Activated CD8-positive, alpha-beta memory T cell treated with anti-CD3 and anti-CD28 coated beads, Interleukin-2, amount 10 ng/mL, durations not matched to agents 7 days and 5 days (primary cell): Measurements from ENCODE around the gene TAS2R41. TPM values are rescaled to one million over a fixed set of nuclear protein-coding genes. Genes with fewer than 3 reads are reported as not detected.
"Not testable (repeated sequence)": the region's sequence is repeated elsewhere in the genome, so short reads cannot be mapped to it uniquely, and the experiment has no call there.

Experiments used
- ATAC-seq: fragments of 150-1000 bp; cut with Tn5 transposase; one replicate; pipeline ENCODE4 v1.10.0; 2021; ENCODE audit warnings: moderate library complexity
- CTCF ChIA-PET: fragments of 350-600 bp; sonication (Branson Sonifier 250); formaldehyde crosslinking; loops from one replicate; lab custom pipeline; 2021; ENCODE audit warnings: antibody characterized with exemption; lab: Charles Lee
- DNase-seq: peaks from one replicate; pipeline ENCODE4 v3.0.0-alpha.2; 2020
- H3K27ac Mint-ChIP-seq: one replicate; pipeline ENCODE4 v1.8.0; 2021; ENCODE audit warnings: mild to moderate bottlenecking, mixed read lengths
- H3K27me3 Mint-ChIP-seq: one replicate; pipeline ENCODE4 v1.8.0; 2021; ENCODE audit warnings: mixed read lengths
- H3K36me3 Mint-ChIP-seq: one replicate; pipeline ENCODE4 v1.8.0; 2021; ENCODE audit warnings: mild to moderate bottlenecking, mixed read lengths
- H3K4me1 Mint-ChIP-seq: one replicate; pipeline ENCODE4 v1.8.0; 2021; ENCODE audit warnings: mixed read lengths
- H3K4me3 Mint-ChIP-seq: one replicate; pipeline ENCODE4 v1.8.0; 2021; ENCODE audit warnings: mild to moderate bottlenecking, moderate library complexity, mixed read lengths
- H3K9me3 Mint-ChIP-seq: one replicate; pipeline ENCODE4 v1.8.0; 2022; ENCODE audit warnings: low read depth, mixed read lengths
- total RNA-seq, 2 experiments: library from RNA; stranded (reverse); gene quantifications; one replicate each; pipeline ENCODE4 v1.2.3, GENCODE V29; 2021

TAS2R41 gene
- total RNA-seq, 2 experiments from 2014 or later, result not detected

GRCh38 chr7:143462045-143462444 lies 15.6 kb upstream of the TAS2R41 start:
- no peak for DNase-seq
- Mint-ChIP-seq H3K36me3 (no peaks in the 10 kb centered on the region), H3K9me3 (no peaks in the 10 kb centered on the region), H3K4me3 (no peak overlapping the region), H3K4me1 (no peaks in the 10 kb centered on the region), H3K27ac (no peak overlapping the region), H3K27me3 (no peaks in the 10 kb centered on the region)
- CTCF ChIA-PET, result interaction anchor here (0.9 to 1.1 kb wide), 2 partner anchors 247 to 514 kb away, joined by 3 read pairs; no protein-coding TSS in a partner anchor
- ATAC-seq, result no peak

- CTCF ChIA-PET, result no interaction called here
- Mint-ChIP-seq H3K27ac (no peak overlapping the region), H3K36me3 (no peaks in the 10 kb centered on the region), H3K4me3 (no peak overlapping the region), H3K4me1 (no peaks in the 10 kb centered on the region), H3K9me3 (no peaks in the 10 kb centered on the region), H3K27me3 (no peaks in the 10 kb centered on the region)
- ATAC-seq, result no peak
- DNase-seq, result no peak
These were observed 14.1 kb upstream of the TAS2R41 start for GRCh38 chr7:143463556-143463955.

- no peaks in the 10 kb centered on the region for H3K36me3 Mint-ChIP-seq
- no peak overlapping the region for H3K4me3 Mint-ChIP-seq
- ATAC-seq, result no peak
- CTCF ChIA-PET, result no interaction called here
- no peak for DNase-seq
- no peaks in the 10 kb centered on the region for H3K9me3 Mint-ChIP-seq
- no peaks in the 10 kb centered on the region for H3K27me3 Mint-ChIP-seq
- H3K27ac Mint-ChIP-seq, result no peak overlapping the region
- H3K4me1 Mint-ChIP-seq, result no peaks in the 10 kb centered on the region
These were observed 13.7 kb upstream of the TAS2R41 start for GRCh38 chr7:143463957-143464356.

DNA sequence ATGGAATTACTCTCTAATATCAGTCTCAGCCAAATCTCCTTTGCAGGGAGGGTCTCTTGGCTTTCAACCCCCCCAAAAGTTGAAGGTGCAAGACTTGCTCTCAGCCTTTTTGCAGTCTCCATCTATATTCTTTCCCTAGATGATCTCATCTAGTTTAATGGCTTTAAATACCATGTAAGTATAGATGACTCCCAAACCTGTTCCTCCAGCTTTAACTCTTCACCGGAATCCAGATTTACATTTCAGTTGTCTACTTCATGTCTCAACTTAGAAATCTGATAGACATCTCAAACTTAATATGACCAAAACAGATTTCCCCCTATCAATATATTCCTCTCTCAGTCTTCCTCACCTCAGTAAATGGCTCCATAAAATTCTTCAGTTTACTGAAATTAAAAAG lies 9.9 kb upstream of the TAS2R41 start:
- Mint-ChIP-seq H3K27ac (no peak overlapping the region), H3K36me3 (no peaks in the 10 kb centered on the region), H3K4me3 (no peak overlapping the region), H3K9me3 (no peaks in the 10 kb centered on the region), H3K4me1 (no peaks in the 10 kb centered on the region), H3K27me3 (peaks cover 2% of the 10 kb centered on the region)
- DNase-seq, result no peak
- CTCF ChIA-PET, result no interaction called here
- ATAC-seq, result no peak

- CTCF ChIA-PET, result interaction anchor here (0.9 to 1.7 kb wide), 3 partner anchors 8 to 55 kb away, joined by 3 to 4 read pairs (median 3); no protein-coding TSS in a partner anchor
- not testable (repeated sequence) for DNase-seq, H3K36me3 Mint-ChIP-seq, H3K9me3 Mint-ChIP-seq, H3K4me1 Mint-ChIP-seq, H3K27ac Mint-ChIP-seq, H3K27me3 Mint-ChIP-seq, H3K4me3 Mint-ChIP-seq, ATAC-seq
These were observed 5.5 kb upstream of the TAS2R41 start for GRCh38 chr7:143472071-143472689.

- Mint-ChIP-seq H3K9me3 (no peaks in the 10 kb centered on the region), H3K36me3 (no peaks in the 10 kb centered on the region), H3K4me1 (peaks cover 3% of the 10 kb centered on the region), H3K4me3 (no peak overlapping the region), H3K27ac (no peak overlapping the region), H3K27me3 (peaks cover 4% of the 10 kb centered on the region)
- CTCF ChIA-PET, result interaction anchor here (1.2 kb wide), 1 partner anchor 8 kb away, joined by 3 read pairs; no protein-coding TSS in a partner anchor
- ATAC-seq (no peak), DNase-seq (no peak)
These were observed 1.5 kb downstream of the TAS2R41 start for GRCh38 chr7:143479055-143479766.

GRCh38 chr7:143480501-143480900 lies 2.8 kb downstream of the TAS2R41 start:
- DNase-seq (no peak), ATAC-seq (no peak)
- Mint-ChIP-seq H3K27me3 (no peaks in the 10 kb centered on the region), H3K4me1 (peaks cover 3% of the 10 kb centered on the region), H3K4me3 (no peak overlapping the region), H3K9me3 (no peaks in the 10 kb centered on the region), H3K36me3 (no peaks in the 10 kb centered on the region), H3K27ac (no peak overlapping the region)
- CTCF ChIA-PET, result interaction anchor here (1.2 kb wide), 1 partner anchor 9 kb away, joined by 3 read pairs; no protein-coding TSS in a partner anchor

DNA sequence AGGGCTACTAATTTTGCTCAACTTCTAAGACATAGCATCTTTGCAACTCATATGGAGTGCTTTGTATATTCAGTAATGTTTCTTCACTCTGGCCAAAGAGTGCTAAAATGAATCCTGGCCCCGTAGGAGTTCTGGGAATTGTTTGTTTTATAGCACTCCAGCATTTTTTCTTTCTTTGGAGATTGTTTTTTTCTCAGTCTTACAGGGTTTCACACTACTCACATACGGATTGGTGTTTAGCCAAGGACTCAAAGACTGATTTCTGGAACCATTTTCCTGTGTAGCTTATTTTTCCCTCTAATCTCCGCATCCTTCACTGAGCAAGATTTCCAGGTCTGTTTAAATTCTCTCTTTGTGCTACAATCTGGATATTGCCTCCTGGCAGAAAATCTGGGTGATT lies 6.4 kb downstream of the TAS2R41 start:
- no peak for ATAC-seq
- Mint-ChIP-seq H3K4me1 (no peaks in the 10 kb centered on the region), H3K27ac (no peak overlapping the region), H3K27me3 (no peaks in the 10 kb centered on the region), H3K9me3 (no peaks in the 10 kb centered on the region), H3K36me3 (no peaks in the 10 kb centered on the region), H3K4me3 (no peak overlapping the region)
- no peak for DNase-seq
- CTCF ChIA-PET, result no interaction called here

GRCh38 chr7:143485094-143485493 lies 7.4 kb downstream of the TAS2R41 start:
- Mint-ChIP-seq H3K4me3 (no peak overlapping the region), H3K27me3 (no peaks in the 10 kb centered on the region), H3K36me3 (no peaks in the 10 kb centered on the region), H3K9me3 (no peaks in the 10 kb centered on the region), H3K27ac (no peak overlapping the region), H3K4me1 (no peaks in the 10 kb centered on the region)
- DNase-seq (no peak), ATAC-seq (no peak)
- CTCF ChIA-PET, result no interaction called here

- Mint-ChIP-seq H3K9me3 (no peaks in the 10 kb centered on the region), H3K4me1 (no peaks in the 10 kb centered on the region), H3K27ac (no peak overlapping the region), H3K27me3 (no peaks in the 10 kb centered on the region), H3K4me3 (no peak overlapping the region), H3K36me3 (no peaks in the 10 kb centered on the region)
- CTCF ChIA-PET, result no interaction called here
- no peak for ATAC-seq
- DNase-seq, result no peak
These were observed 7.8 kb downstream of the TAS2R41 start for GRCh38 chr7:143485500-143485899.

DNA sequence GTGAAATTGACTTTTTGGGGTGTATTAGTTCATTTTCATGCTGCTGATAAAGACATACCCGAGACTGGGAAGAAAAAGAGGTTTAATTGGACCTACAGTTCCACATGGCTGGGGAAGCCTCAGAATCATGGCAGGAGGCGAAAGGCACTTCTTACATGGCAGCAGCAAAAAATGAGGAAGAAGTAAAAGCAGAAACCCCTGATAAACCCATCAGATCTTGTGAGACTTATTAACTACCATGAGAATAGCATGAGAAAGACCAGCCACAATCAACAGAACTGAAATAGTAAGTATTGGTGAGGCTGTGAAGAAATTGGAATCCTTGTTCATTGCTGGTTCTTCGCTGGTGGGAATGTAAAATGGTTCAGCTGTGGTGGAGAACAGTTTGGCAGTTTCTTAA lies 8.6 kb downstream of the TAS2R41 start:
- H3K27me3 Mint-ChIP-seq, H3K36me3 Mint-ChIP-seq, H3K9me3 Mint-ChIP-seq, ATAC-seq, H3K27ac Mint-ChIP-seq, H3K4me3 Mint-ChIP-seq, H3K4me1 Mint-ChIP-seq, DNase-seq: not testable (repeated sequence)
- CTCF ChIA-PET, result interaction anchor here (1.6 kb wide), 1 partner anchor 15 kb away, joined by 4 read pairs; no protein-coding TSS in a partner anchor

- CTCF ChIA-PET, result interaction anchor here (1.6 kb wide), 1 partner anchor 16 kb away, joined by 4 read pairs; no protein-coding TSS in a partner anchor
- Mint-ChIP-seq H3K4me1 (peaks cover 3% of the 10 kb centered on the region), H3K9me3 (no peaks in the 10 kb centered on the region), H3K27ac (no peak overlapping the region), H3K4me3 (no peak overlapping the region), H3K36me3 (no peaks in the 10 kb centered on the region), H3K27me3 (no peaks in the 10 kb centered on the region)
- no peak for ATAC-seq
- DNase-seq, result no peak
These were observed 9.4 kb downstream of the TAS2R41 start for GRCh38 chr7:143487061-143487460.

- H3K4me3 Mint-ChIP-seq, result no peak overlapping the region
- no peaks in the 10 kb centered on the region for H3K36me3 Mint-ChIP-seq
- CTCF ChIA-PET, result interaction anchor here (1.6 kb wide), 1 partner anchor 16 kb away, joined by 4 read pairs; no protein-coding TSS in a partner anchor
- H3K9me3 Mint-ChIP-seq, result no peaks in the 10 kb centered on the region
- no peaks in the 10 kb centered on the region for H3K27me3 Mint-ChIP-seq
- ATAC-seq (no peak), DNase-seq (no peak)
- H3K27ac Mint-ChIP-seq, result no peak overlapping the region
- peaks cover 8% of the 10 kb centered on the region for H3K4me1 Mint-ChIP-seq
These were observed 9.9 kb downstream of the TAS2R41 start for GRCh38 chr7:143487566-143487965.
